Measurements from ENCODE around the gene OGT. TPM values are rescaled to one million over a fixed set of nuclear protein-coding genes. Genes with fewer than 3 reads are reported as not detected.
A peak's percentile ranks its signal among the peaks of the same experiment; 100 is the strongest.
"Not testable (repeated sequence)": the region's sequence is repeated elsewhere in the genome, so short reads cannot be mapped to it uniquely, and the experiment has no call there.

OGT gene
- 77.7 and 104 TPM in 2 replicates for total RNA-seq

GRCh38 chrX:71532753-71533425, at the start of gene OGT:
OGT (plus strand) TSS chrX:71533104; CDS start chrX:71533300, 196 bp downstream.
- Histone ChIP-seq H3K36me3 (ENCODE audit: control insufficient read depth, insufficient read depth, low read length) (peaks cover 2% of the 10 kb centered on the region), H3K4me3 (ENCODE audit: low read depth, low read length) (peak within 1 kb of the TSS; percentile 84), H3K27me3 (ENCODE audit: control insufficient read depth, insufficient read depth, low read length) (no peaks in the 10 kb centered on the region)
- DNase-seq (ENCODE audit: low read depth): peak; percentile 86
- no peak for FAIRE-seq
- TF ChIP-seq CTCF (IDR thresholded peaks at IDR 0.05; ENCODE audit: insufficient read depth, low read length, severe bottlenecking): no peak

GRCh38 chrX:71487814-71488213, 45.1 kb upstream of the OGT start:
- TF ChIP-seq CTCF (IDR thresholded peaks at IDR 0.05; ENCODE audit: insufficient read depth, low read length, severe bottlenecking): no peak
- H3K36me3 ChIP-seq (ENCODE audit: control insufficient read depth, insufficient read depth, low read length): no peaks in the 10 kb centered on the region
- FAIRE-seq (no peak), DNase-seq (ENCODE audit: low read depth) (no peak)
- H3K4me3 ChIP-seq (ENCODE audit: low read depth, low read length): no peak overlapping the region
- H3K27me3 ChIP-seq (ENCODE audit: control insufficient read depth, insufficient read depth, low read length): no peaks in the 10 kb centered on the region

- FAIRE-seq (no peak), DNase-seq (ENCODE audit: low read depth) (no peak)
- Histone ChIP-seq H3K4me3 (ENCODE audit: low read depth, low read length) (no peak overlapping the region), H3K27me3 (ENCODE audit: control insufficient read depth, insufficient read depth, low read length) (no peaks in the 10 kb centered on the region), H3K36me3 (ENCODE audit: control insufficient read depth, insufficient read depth, low read length) (no peaks in the 10 kb centered on the region)
- no peak for TF ChIP-seq CTCF (IDR thresholded peaks at IDR 0.05; ENCODE audit: insufficient read depth, low read length, severe bottlenecking)
Observed at GRCh38 chrX:71489540-71489939, 43.4 kb upstream of the OGT start.

GRCh38 chrX:71492231-71493065, 40.5 kb upstream of the OGT start:
- no peaks in the 10 kb centered on the region for H3K27me3 ChIP-seq (ENCODE audit: control insufficient read depth, insufficient read depth, low read length)
- peak overlapping the region; percentile 32 for H3K4me3 ChIP-seq (ENCODE audit: low read depth, low read length)
- no peaks in the 10 kb centered on the region for H3K36me3 ChIP-seq (ENCODE audit: control insufficient read depth, insufficient read depth, low read length)
- DNase-seq (ENCODE audit: low read depth) (peak; percentile 0), FAIRE-seq (no peak)
- TF ChIP-seq CTCF (IDR thresholded peaks at IDR 0.05; ENCODE audit: insufficient read depth, low read length, severe bottlenecking): no peak

- TF ChIP-seq CTCF (IDR thresholded peaks at IDR 0.05; ENCODE audit: insufficient read depth, low read length, severe bottlenecking): no peak
- Histone ChIP-seq H3K4me3 (ENCODE audit: low read depth, low read length) (no peak overlapping the region), H3K27me3 (ENCODE audit: control insufficient read depth, insufficient read depth, low read length) (no peaks in the 10 kb centered on the region), H3K36me3 (ENCODE audit: control insufficient read depth, insufficient read depth, low read length) (no peaks in the 10 kb centered on the region)
- peak; percentile 10 for DNase-seq (ENCODE audit: low read depth)
- no peak for FAIRE-seq
Observed at GRCh38 chrX:71493111-71493613, 39.7 kb upstream of the OGT start.

GRCh38 chrX:71495979-71496378, 36.9 kb upstream of the OGT start:
- not testable (repeated sequence) for H3K36me3 ChIP-seq (ENCODE audit: control insufficient read depth, insufficient read depth, low read length); H3K4me3 ChIP-seq (ENCODE audit: low read depth, low read length); DNase-seq (ENCODE audit: low read depth); H3K27me3 ChIP-seq (ENCODE audit: control insufficient read depth, insufficient read depth, low read length); FAIRE-seq
